Vagina (tissue), 2 donors: ENCODE measurements around the gene GRIN2A.

Experiments
- POLR2A ChIP-seq, 2 donors: fragments of 450-650 bp; IDR thresholded peaks; one replicate each; pipeline ENCODE4 v1.6.1; 2017; ENCODE audit warnings: antibody characterized with exemption in 2 of 2, mild to moderate bottlenecking in 2 of 2, moderate library complexity in 2 of 2
- TF ChIP-seq, protein P1 (sequence below), 3 experiments: fragments of 450-650 bp in 2 of 3; fragments of 200-600 bp in 1 of 3; sonication (generic) in 1 of 3; IDR thresholded peaks; one replicate each; pipeline ENCODE4 v1.5.1; 2017 to 2019; ENCODE audit warnings: antibody characterized with exemption in 3 of 3, mild to moderate bottlenecking in 2 of 3, moderate library complexity in 2 of 3

DNA sequence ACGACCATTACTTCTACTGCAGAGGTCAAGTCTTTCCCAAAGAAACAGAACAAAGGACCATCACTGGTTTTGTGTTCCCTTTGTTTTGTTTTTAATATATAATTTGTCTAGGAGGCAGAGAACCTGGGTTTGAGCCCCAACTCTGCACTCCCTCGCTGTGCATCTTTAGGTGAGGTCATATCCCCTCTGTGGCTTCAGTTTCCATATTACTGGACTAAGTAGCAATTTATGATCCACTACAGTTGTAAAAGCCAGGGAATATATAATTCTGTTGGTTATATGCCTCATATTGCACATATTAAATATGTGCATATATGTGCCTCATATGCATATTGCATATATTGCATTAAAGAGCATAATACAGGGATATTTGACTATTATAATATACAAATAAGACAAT, 392.0 kb downstream of the GRIN2A start:
- TF ChIP-seq, protein P1, sequence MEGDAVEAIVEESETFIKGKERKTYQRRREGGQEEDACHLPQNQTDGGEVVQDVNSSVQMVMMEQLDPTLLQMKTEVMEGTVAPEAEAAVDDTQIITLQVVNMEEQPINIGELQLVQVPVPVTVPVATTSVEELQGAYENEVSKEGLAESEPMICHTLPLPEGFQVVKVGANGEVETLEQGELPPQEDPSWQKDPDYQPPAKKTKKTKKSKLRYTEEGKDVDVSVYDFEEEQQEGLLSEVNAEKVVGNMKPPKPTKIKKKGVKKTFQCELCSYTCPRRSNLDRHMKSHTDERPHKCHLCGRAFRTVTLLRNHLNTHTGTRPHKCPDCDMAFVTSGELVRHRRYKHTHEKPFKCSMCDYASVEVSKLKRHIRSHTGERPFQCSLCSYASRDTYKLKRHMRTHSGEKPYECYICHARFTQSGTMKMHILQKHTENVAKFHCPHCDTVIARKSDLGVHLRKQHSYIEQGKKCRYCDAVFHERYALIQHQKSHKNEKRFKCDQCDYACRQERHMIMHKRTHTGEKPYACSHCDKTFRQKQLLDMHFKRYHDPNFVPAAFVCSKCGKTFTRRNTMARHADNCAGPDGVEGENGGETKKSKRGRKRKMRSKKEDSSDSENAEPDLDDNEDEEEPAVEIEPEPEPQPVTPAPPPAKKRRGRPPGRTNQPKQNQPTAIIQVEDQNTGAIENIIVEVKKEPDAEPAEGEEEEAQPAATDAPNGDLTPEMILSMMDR (IDR thresholded peaks at IDR 0.05) = no peak
- TF ChIP-seq POLR2A (IDR thresholded peaks at IDR 0.05) = no peak
